Mesendoderm (in vitro differentiated cells): ENCODE data around the gene BET1.

ENCODE experiments used
- DNase-seq: peaks from one replicate; pipeline ENCODE4 v3.0.0; 2013
- H2AK5ac ChIP-seq: 2 replicates; pipeline ENCODE4 v1.6.1; 2013; ENCODE audit warnings: low read length, inconsistent platforms
- H2BK120ac ChIP-seq: 2 replicates; pipeline ENCODE4 v1.6.1; 2013; ENCODE audit warnings: low read depth, mild to moderate bottlenecking, low read length, moderate library complexity, mixed read lengths
- H2BK15ac ChIP-seq: replicated peaks from 2 replicates; pipeline ENCODE4 v1.6.1; 2013; ENCODE audit warnings: low read depth, mild to moderate bottlenecking, moderate library complexity
- H2BK5ac ChIP-seq: 2 replicates; pipeline ENCODE4 v1.6.1; 2013; ENCODE audit warnings: low read length, inconsistent platforms
- H3K18ac ChIP-seq: 2 replicates; pipeline ENCODE4 v1.6.1; 2013; ENCODE audit warnings: mild to moderate bottlenecking, low read length, mixed read lengths
- H3K23ac ChIP-seq: one replicate; pipeline ENCODE4 v1.6.1; 2013; ENCODE audit warnings: low read length
- H3K27ac ChIP-seq: 2 replicates; pipeline ENCODE4 v1.5.1; 2013; ENCODE audit warnings: low read depth, mild to moderate bottlenecking, inconsistent platforms, low read length, moderate library complexity
- H3K27me3 ChIP-seq: 2 replicates; pipeline ENCODE4 v1.6.1; 2013; ENCODE audit warnings: low read length, control low read depth, mild to moderate bottlenecking, inconsistent platforms; ENCODE audit not compliant: insufficient read depth, poor library complexity
- H3K36me3 ChIP-seq: 2 replicates; pipeline ENCODE4 v1.6.1; 2013; ENCODE audit warnings: low read length, inconsistent platforms; ENCODE audit not compliant: control insufficient read depth, insufficient read depth
- H3K4ac ChIP-seq: one replicate; pipeline ENCODE4 v1.6.1; 2013; ENCODE audit warnings: low read depth, mild to moderate bottlenecking, low read length, moderate library complexity
- H3K4me1 ChIP-seq: 2 replicates; pipeline ENCODE4 v1.6.1; 2013; ENCODE audit warnings: low read depth, low read length, inconsistent platforms; ENCODE audit not compliant: control insufficient read depth
- H3K4me2 ChIP-seq: 2 replicates; pipeline ENCODE4 v1.6.1; 2013; ENCODE audit warnings: low read length
- H3K4me3 ChIP-seq: 2 replicates; pipeline ENCODE4 v1.5.1; 2013; ENCODE audit warnings: mild to moderate bottlenecking, low read length
- H3K56ac ChIP-seq: one replicate; pipeline ENCODE4 v1.6.1; 2013; ENCODE audit warnings: low read length
- H3K79me1 ChIP-seq: 2 replicates; pipeline ENCODE4 v1.6.1; 2013; ENCODE audit warnings: low read length, inconsistent platforms
- H3K79me2 ChIP-seq: 2 replicates; pipeline ENCODE4 v1.6.1; 2013; ENCODE audit warnings: mild to moderate bottlenecking, low read length; ENCODE audit not compliant: control insufficient read depth, insufficient read depth
- H3K9ac ChIP-seq: 2 replicates; pipeline ENCODE4 v1.6.1; 2013; ENCODE audit warnings: low read length, inconsistent platforms
- H4K5ac ChIP-seq: one replicate; pipeline ENCODE4 v1.6.1; 2013; ENCODE audit warnings: low read length
- H4K8ac ChIP-seq: one replicate; pipeline ENCODE4 v1.6.1; 2013; ENCODE audit warnings: low read depth, mild to moderate bottlenecking, control low read depth, low read length, moderate library complexity
- WGBS: extraction: QIAGEN DNeasy Blood & Tissue Kit; methylation state at CpG from one replicate; pipeline ENCODE4 v1.1.7; 2013; ENCODE audit warnings: low lambda C conversion rate, missing lambda C conversion rate; ENCODE audit not compliant: insufficient coverage; ENCODE audit errors: extremely low coverage; 5-methylcytosine and 5-hydroxymethylcytosine counted together

BET1 gene

DNA sequence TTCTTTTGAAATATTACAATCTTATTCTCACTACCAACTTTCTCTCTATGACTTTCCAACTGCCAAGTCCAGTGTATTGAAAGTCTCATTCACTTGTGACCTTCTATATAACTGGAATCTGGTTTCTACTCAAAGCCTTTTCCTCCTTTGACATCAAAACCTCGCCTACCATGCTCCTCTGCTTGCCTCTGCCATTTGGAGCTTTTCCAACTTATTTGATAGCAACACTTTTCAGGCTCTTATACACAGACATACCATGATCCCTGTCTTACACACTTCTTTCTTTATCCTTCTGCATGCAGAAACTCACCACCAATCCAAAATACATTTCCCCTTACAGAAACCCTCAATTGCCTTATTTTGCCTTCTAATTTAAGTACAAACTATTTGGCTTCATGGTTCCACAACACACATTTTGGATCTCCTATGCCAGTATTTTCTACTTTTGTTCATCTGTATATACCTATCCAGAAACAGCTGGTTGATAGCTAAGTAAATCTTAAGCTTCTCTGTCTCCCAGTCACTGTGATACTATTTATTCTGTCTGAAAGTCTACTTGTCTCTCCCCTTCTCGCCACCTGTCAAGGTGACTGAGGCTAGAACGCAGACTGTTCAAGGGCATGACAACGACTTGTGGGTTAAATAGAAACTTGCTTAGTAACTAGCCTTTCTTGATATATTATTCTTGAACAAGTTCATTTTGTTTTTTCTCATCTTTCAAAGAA, 60.2 kb downstream of the BET1 start:
- no peak overlapping the region for H3K23ac ChIP-seq
- no peaks in the 10 kb centered on the region for H3K79me1 ChIP-seq
- H2BK15ac ChIP-seq: no peak overlapping the region
- no peak overlapping the region for H3K18ac ChIP-seq
- no peak overlapping the region for H4K8ac ChIP-seq
- no peak overlapping the region for H4K5ac ChIP-seq
- no peak overlapping the region for H3K4ac ChIP-seq
- no peaks in the 10 kb centered on the region for H3K4me1 ChIP-seq
- no peak overlapping the region for H3K4me2 ChIP-seq
- no peaks in the 10 kb centered on the region for H3K27me3 ChIP-seq
- no peak for DNase-seq
- H2BK120ac ChIP-seq: no peak overlapping the region
- H3K4me3 ChIP-seq: no peak overlapping the region
- H3K79me2 ChIP-seq: no peaks in the 10 kb centered on the region
- H3K27ac ChIP-seq: no peak overlapping the region
- no peak overlapping the region for H2BK5ac ChIP-seq
- H3K56ac ChIP-seq: no peak overlapping the region
- no CpG with 5 or more reads among the region's 4 CpGs for WGBS
- H3K9ac ChIP-seq: no peak overlapping the region
- H2AK5ac ChIP-seq: no peak overlapping the region
- H3K36me3 ChIP-seq: no peaks in the 10 kb centered on the region
